Activated CD4-positive, alpha-beta T cell treated with anti-CD3 and anti-CD28 coated beads, Interleukin-2, amount 10 ng/mL, durations not matched to agents 24 days and 14 days (primary cell): ENCODE data around the gene STX12. TPM values are rescaled to one million over a fixed set of nuclear protein-coding genes. Genes with fewer than 3 reads are reported as not detected.
"Not testable (repeated sequence)": the region's sequence is repeated elsewhere in the genome, so short reads cannot be mapped to it uniquely, and the experiment has no call there.

Experiments used
- DNase-seq: peaks from one replicate; pipeline ENCODE4 v3.0.0; 2022
- H3K27ac Mint-ChIP-seq: one replicate; pipeline ENCODE4 v1.8.0; 2022; ENCODE audit warnings: mild to moderate bottlenecking, mixed read lengths
- H3K27me3 Mint-ChIP-seq: one replicate; pipeline ENCODE4 v1.8.0; 2022; ENCODE audit warnings: mixed read lengths
- H3K36me3 Mint-ChIP-seq: one replicate; pipeline ENCODE4 v1.8.0; 2022; ENCODE audit warnings: low read depth, mild to moderate bottlenecking, mixed read lengths
- H3K4me1 Mint-ChIP-seq: one replicate; pipeline ENCODE4 v1.8.0; 2021; ENCODE audit warnings: mixed read lengths
- H3K4me3 Mint-ChIP-seq: one replicate; pipeline ENCODE4 v1.8.0; 2022; ENCODE audit warnings: mild to moderate bottlenecking, moderate library complexity, mixed read lengths
- H3K9me3 Mint-ChIP-seq: one replicate; pipeline ENCODE4 v1.8.0; 2021; ENCODE audit warnings: mixed read lengths
- intact Hi-C: fragments of 100-400 bp; cut with micrococcal nuclease; formaldehyde crosslinking; loops from one replicate; pipeline ENCODE4 v1.15.1; 2023
- total RNA-seq: library from RNA; stranded (reverse); gene quantifications from 2 replicates; pipeline ENCODE4 v1.2.3, GENCODE V29; 2022

The STX12 gene
- total RNA-seq, 1 donor from 2014 or later: 28.8 TPM

DNA sequence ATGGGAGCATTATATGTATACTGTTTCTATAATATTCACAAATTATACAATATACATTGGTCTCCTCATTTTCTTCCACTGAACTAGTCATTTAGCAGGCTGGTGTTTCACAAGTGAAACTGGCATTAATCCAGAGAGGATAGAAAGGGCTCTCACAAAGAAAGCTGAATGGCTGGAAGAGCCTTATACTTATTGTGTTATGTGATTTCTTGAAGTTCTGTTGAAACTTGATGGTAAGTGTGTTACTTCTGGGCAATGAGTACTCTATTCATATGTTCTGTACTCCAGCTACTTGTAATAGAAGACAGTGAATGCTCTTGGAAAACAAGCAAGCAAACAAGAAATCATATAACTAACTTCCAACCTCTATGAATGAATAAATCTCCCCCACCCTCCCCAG, 14.9 kb downstream of the STX12 start:
- no peaks in the 10 kb centered on the region for H3K27me3 Mint-ChIP-seq
- H3K9me3 Mint-ChIP-seq: no peaks in the 10 kb centered on the region
- no peak overlapping the region for H3K27ac Mint-ChIP-seq
- intact Hi-C loops: no loop called here
- peaks cover 14% of the 10 kb centered on the region for H3K4me1 Mint-ChIP-seq
- no peak for DNase-seq
- no peak overlapping the region for H3K4me3 Mint-ChIP-seq
- peaks cover 22% of the 10 kb centered on the region for H3K36me3 Mint-ChIP-seq

DNA sequence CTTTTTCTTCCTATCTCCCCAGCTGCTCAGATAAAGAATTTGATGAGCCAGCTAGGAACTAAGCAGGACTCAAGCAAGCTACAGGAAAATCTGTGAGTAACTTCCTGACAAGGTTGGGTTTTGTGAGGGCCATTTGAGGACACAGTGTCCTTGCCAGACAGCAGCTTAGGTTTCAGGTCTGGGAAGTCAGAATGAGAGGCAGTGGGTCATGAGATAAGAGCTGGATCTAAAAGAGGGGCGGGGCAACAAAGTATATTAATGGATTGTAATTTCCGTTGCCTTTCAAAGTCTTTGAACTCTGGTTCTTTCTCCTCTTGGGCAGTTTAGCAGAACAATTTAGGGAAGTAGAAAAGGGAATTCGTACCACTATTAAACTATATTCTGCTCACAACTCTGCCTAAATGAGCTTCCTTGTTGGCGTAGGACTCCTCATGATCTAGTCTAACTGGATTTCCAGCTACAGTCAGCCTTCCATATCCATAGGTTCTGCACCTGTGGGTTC, 16.6 kb downstream of the STX12 start:
- H3K27ac Mint-ChIP-seq: no peak overlapping the region
- no peaks in the 10 kb centered on the region for H3K9me3 Mint-ChIP-seq
- no peak for DNase-seq
- no peak overlapping the region for H3K4me3 Mint-ChIP-seq
- peaks cover 12% of the 10 kb centered on the region for H3K4me1 Mint-ChIP-seq
- intact Hi-C loops: no loop called here
- H3K36me3 Mint-ChIP-seq: peaks cover 31% of the 10 kb centered on the region
- H3K27me3 Mint-ChIP-seq: no peaks in the 10 kb centered on the region

DNA sequence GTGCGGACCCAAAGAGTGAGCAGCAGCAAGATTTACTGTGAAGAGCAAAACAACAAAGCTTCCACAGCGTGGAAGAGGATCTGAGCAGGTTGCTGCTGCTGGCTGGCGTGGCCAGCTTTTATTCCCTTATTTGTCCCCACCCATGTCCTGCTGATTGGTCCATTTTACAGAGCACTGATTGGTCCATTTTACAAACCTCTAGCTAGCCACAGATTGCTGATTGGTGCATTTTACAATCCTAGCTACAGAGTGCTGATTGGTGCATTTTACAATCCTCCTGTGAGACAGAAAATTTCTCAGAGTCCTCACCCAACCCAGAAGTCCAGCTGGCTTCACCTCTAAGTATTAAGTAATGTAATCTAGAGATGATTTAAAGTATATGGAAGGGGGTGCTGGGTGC, 17.3 kb downstream of the STX12 start:
- intact Hi-C loops, DNase-seq, H3K9me3 Mint-ChIP-seq, H3K4me3 Mint-ChIP-seq, H3K27ac Mint-ChIP-seq, H3K27me3 Mint-ChIP-seq: not testable (repeated sequence)
- Mint-ChIP-seq H3K36me3 (peaks cover 34% of the 10 kb centered on the region), H3K4me1 (peaks cover 12% of the 10 kb centered on the region)

DNA sequence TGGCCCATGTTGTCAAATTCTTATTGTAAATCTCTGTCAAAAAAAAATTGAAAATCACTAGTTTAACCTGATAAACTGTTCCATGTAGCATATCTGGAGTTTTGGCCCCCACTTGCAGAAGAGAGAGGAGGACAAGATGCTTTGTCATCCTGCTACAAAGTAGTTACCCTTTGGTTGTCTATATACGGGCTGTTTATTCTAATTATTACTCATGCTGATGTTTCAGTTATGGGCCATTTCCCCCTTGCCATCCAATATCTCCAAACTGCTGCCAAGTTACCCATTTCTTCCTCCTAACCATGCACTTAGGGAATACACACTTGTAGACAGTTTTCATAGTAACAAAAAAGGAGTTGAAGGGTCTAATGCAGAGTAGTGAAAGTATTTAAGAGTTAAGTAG, 22.6 kb downstream of the STX12 start:
- H3K27ac Mint-ChIP-seq: no peak overlapping the region
- no peaks in the 10 kb centered on the region for H3K4me1 Mint-ChIP-seq
- H3K9me3 Mint-ChIP-seq: no peaks in the 10 kb centered on the region
- H3K36me3 Mint-ChIP-seq: peaks cover 42% of the 10 kb centered on the region
- intact Hi-C loops: no loop called here
- no peaks in the 10 kb centered on the region for H3K27me3 Mint-ChIP-seq
- no peak for DNase-seq
- H3K4me3 Mint-ChIP-seq: no peak overlapping the region

DNA sequence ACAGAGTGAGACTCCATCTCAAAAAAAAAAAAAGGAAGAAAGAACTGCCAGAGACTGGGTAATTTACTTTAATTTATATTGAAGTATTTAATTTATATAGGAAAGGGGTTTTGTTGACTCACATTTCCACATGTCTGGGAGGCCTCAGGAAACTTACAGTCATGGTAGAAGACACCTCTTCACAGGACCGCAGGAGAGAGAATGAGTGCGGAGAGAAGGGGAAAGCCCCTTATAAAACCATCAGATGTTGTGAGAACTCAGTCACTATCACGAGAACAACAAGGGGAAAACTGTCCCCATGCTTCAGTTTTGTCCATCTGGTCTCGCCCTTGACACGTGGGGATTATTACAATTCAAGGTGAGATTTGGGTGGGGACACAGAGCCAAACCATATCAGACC, 31.8 kb downstream of the STX12 start:
- Mint-ChIP-seq H3K4me3 (no peak overlapping the region), H3K36me3 (peaks cover 42% of the 10 kb centered on the region), H3K9me3 (no peaks in the 10 kb centered on the region), H3K4me1 (no peaks in the 10 kb centered on the region), H3K27ac (no peak overlapping the region), H3K27me3 (no peaks in the 10 kb centered on the region)
- DNase-seq: no peak
- intact Hi-C loops: no loop called here

DNA sequence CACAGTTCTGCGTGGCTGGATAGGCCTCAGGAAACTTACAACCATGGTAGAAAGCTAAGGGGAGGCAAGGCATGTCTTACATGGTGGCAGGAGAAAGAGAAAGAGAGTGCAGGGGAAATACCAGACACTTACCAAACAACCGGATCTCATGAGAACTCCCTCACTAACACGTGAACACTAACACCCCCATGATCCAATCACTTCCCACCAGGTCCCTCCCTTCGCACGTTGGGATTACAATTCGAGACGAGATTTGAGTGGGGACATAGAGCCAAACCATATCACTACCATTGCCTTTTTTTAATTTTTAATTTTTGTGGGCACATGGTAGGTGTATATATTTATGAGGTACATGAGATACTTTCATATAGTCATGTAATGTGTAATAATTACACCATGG, 33.7 kb downstream of the STX12 start:
- no peak for DNase-seq
- no peak overlapping the region for H3K4me3 Mint-ChIP-seq
- no peaks in the 10 kb centered on the region for H3K27me3 Mint-ChIP-seq
- H3K27ac Mint-ChIP-seq: no peak overlapping the region
- H3K9me3 Mint-ChIP-seq: no peaks in the 10 kb centered on the region
- peaks cover 40% of the 10 kb centered on the region for H3K36me3 Mint-ChIP-seq
- H3K4me1 Mint-ChIP-seq: no peaks in the 10 kb centered on the region
- intact Hi-C loops: no loop called here

DNA sequence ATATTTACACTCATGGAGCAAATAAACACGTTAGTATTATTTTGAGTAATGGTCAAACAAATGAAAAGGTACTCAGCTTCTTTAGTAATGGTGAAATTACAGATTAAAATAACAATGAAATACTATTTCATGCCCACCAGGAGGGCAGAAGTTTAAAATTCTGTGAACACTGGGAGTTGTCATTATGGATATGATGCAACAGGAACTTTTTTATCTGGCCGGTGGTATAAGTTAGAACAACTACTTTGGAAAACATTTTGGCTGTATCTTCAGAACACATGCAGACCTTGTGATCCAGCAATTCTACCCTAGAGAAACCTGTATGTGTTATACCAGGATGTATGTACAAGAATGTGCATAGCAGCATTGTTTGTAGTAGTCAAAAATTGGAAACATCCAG, 34.4 kb downstream of the STX12 start:
- intact Hi-C loops: no loop called here
- Mint-ChIP-seq H3K9me3 (no peaks in the 10 kb centered on the region), H3K4me3 (no peak overlapping the region), H3K4me1 (no peaks in the 10 kb centered on the region), H3K27me3 (no peaks in the 10 kb centered on the region), H3K36me3 (peaks cover 39% of the 10 kb centered on the region), H3K27ac (no peak overlapping the region)
- DNase-seq: no peak

DNA sequence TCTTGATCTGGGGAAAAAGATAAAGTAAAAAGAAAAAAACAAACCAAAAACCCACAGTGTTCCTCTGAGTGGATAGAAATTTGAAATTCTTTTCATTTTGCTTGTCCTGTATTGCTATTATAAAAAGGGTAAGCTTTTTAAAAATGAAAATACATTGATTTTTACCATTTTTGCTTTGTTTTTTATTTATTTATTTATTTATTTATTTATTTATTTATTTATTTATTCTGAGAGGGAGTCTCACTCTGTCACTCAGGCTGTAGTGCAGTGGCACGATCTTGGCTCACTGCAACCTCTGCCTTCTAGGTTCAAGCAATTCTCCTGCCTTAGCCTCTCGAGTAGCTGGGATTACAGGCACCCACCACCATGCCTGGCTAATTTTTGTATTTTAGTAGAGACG, 35.1 kb downstream of the STX12 start:
- H3K4me3 Mint-ChIP-seq, H3K4me1 Mint-ChIP-seq, H3K9me3 Mint-ChIP-seq, H3K27me3 Mint-ChIP-seq, intact Hi-C loops, H3K27ac Mint-ChIP-seq, DNase-seq: not testable (repeated sequence)
- peaks cover 38% of the 10 kb centered on the region for H3K36me3 Mint-ChIP-seq

DNA sequence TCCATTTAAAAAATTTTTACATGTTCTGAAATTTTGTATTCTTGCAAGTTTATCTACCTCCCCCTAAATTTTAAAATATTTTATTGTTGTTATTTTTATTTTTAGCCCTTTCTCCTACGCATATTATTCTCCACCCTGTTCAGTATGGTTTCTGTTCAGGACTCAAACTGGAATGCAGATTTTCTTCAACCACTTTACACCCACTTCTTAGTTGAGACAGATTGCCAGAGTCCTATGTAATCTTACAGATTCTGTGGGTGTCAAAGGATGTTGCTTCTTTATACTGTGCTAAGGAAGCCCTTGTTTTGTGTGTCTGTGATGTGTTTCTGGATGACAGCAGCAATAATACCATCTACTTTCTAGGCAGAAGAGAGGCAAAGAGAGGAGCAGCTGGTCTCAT, 36.9 kb downstream of the STX12 start:
- Mint-ChIP-seq H3K4me3 (no peak overlapping the region), H3K4me1 (no peaks in the 10 kb centered on the region), H3K36me3 (peaks cover 36% of the 10 kb centered on the region), H3K27ac (no peak overlapping the region), H3K27me3 (no peaks in the 10 kb centered on the region), H3K9me3 (no peaks in the 10 kb centered on the region)
- no peak for DNase-seq
- intact Hi-C loops: no loop called here

DNA sequence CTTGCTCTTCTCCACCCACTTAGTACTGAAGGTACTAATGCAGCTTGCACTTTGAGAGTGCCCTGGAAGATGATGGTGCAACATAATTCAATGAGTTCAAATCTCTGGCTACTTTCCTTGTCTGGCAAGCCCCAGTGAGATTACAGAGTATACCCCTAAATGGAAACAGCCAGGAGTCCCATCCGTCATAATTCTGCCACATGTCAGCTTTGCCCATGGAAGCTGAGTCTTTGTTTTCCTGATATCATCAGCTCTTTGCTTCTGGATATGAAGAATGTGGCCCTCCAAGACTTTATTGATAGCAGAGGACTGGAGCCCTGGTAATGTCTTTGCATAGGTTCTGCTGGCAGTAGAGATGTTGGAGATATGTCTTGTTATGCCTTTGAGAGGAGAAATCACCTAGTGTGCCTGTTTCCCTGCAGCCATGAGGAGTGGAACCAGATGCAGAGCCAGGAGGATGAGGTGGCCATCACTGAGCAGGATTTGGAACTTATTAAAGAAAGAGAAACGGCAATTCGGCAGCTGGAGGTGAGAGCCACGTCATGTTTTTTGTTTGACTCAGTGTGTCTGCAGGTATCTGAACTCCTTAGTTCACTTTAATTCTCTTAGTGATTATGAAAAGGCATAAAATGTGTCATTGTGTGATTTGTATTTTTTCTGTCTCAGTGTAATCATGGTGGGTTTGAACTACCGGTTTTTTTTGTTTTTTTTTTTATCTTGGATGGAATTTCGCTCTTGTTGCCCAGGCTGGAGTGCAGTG, 38.9 kb downstream of the STX12 start:
- Mint-ChIP-seq H3K27ac (no peak overlapping the region), H3K27me3 (no peaks in the 10 kb centered on the region), H3K36me3 (peaks cover 34% of the 10 kb centered on the region), H3K4me3 (no peak overlapping the region), H3K4me1 (no peaks in the 10 kb centered on the region), H3K9me3 (no peaks in the 10 kb centered on the region)
- DNase-seq: no peak
- intact Hi-C loops: no loop called here

DNA sequence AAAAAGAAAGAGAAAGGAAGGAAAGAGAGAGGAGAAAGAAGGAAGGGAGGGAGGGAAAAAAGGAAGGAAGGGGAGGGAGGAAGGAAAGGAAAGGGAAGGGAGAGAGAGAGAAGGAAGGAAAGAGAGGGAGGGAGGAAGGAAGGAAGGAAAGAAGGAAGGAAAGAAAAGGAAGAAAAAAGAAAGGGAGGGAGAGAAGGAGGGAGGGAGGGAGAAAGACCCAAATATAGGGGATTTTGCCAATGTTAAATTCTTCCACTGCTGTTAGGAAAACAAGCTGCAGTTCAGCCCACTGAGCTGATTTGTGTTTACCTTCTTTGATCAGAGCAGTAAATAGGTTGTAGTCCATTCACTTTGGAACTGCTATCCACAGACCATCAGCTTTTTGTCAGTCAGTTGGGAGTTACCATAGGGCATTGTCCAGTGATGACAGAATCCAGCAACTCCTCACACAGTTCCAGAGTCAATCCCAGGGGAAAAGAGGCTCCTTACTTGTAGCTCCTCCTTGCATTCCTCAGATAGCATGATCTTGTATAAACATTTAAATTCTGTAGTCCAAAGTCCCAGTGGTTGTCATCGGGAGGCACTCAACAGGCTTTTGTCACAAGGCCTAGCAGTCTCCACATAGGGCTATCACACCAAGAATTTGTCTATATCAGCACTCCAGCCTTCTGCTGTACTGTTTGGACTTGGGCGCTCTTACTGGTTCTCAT, 44.1 kb downstream of the STX12 start:
- Mint-ChIP-seq H3K27me3 (no peaks in the 10 kb centered on the region), H3K27ac (no peak overlapping the region), H3K4me3 (no peak overlapping the region), H3K36me3 (peaks cover 42% of the 10 kb centered on the region), H3K9me3 (no peaks in the 10 kb centered on the region), H3K4me1 (no peaks in the 10 kb centered on the region)
- no peak for DNase-seq
- intact Hi-C loops: no loop called here

DNA sequence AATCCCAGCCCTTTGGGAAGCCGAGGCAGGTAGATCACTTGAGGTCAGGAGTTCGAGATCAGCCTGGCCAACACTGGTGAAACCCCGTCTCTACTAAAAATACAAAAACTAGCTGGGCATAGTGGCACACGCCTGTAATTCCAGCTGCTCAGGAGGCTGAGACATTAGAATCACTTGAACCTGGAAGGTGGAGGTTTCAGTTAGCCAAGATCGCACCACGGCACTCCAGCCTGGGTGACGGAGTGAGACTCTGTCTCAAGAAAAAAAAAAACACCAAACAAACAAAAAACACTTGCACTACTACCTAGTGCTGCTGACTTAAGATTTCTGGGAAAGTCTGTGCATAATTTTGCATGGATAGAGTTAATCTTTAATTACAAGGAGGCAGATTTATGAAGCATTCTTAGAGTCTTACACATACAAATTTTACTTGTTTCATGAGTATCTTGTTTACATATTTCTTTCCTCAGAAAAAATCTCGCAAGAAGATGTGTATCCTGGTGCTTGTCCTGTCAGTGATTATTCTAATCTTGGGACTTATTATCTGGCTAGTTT, 48.8 kb downstream of the STX12 start:
- H3K4me1 Mint-ChIP-seq: no peaks in the 10 kb centered on the region
- DNase-seq: no peak
- H3K36me3 Mint-ChIP-seq: peaks cover 31% of the 10 kb centered on the region
- intact Hi-C loops: no loop called here
- no peak overlapping the region for H3K4me3 Mint-ChIP-seq
- H3K27ac Mint-ChIP-seq: no peak overlapping the region
- no peaks in the 10 kb centered on the region for H3K9me3 Mint-ChIP-seq
- H3K27me3 Mint-ChIP-seq: no peaks in the 10 kb centered on the region

DNA sequence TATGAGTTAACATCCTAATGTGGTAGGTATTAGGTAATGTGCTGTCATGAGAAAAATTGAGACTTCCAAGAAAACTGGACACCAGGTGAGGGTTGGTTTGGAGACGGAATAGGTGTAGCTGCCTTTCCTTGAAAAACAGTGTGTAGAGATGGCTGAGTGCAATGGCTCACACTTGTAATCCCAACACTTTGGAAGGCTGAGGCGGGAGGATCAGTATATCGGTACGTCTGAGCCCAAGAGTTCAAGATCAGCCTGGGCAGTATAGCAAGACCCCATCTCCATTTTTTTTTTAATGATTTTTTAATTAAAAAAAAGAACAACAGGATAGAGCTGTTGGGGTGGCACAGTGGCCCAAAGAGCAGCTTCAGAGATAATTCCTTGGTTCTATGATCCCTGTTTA, 50.8 kb downstream of the STX12 start:
- no peaks in the 10 kb centered on the region for H3K4me1 Mint-ChIP-seq
- H3K27me3 Mint-ChIP-seq: no peaks in the 10 kb centered on the region
- no peak for DNase-seq
- no peak overlapping the region for H3K4me3 Mint-ChIP-seq
- H3K36me3 Mint-ChIP-seq: peaks cover 24% of the 10 kb centered on the region
- H3K9me3 Mint-ChIP-seq: no peaks in the 10 kb centered on the region
- H3K27ac Mint-ChIP-seq: no peak overlapping the region
- intact Hi-C loops: no loop called here

DNA sequence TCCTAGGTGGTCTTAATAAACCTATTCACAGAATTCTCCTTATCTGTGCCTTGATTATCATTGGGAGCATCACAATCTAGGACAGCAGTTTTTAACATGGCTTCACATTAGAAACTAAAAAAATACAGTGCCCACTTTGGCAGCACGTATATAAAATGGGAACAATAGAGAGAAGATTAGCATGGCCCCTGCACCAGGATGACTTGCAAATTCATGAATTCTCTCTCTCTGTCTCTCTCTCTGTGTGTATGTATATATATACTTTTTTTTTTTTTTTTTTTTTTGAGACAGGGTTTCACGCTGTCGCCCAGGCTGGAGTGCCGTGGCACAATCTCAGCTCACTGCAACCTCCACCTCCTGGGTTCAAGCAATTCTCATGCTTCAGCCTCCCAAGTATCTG, 51.4 kb downstream of the STX12 start:
- H3K4me1 Mint-ChIP-seq: no peaks in the 10 kb centered on the region
- H3K27me3 Mint-ChIP-seq: no peaks in the 10 kb centered on the region
- H3K4me3 Mint-ChIP-seq: no peak overlapping the region
- intact Hi-C loops: no loop called here
- peaks cover 21% of the 10 kb centered on the region for H3K36me3 Mint-ChIP-seq
- peak overlapping the region; percentile 43 for H3K27ac Mint-ChIP-seq
- H3K9me3 Mint-ChIP-seq: no peaks in the 10 kb centered on the region
- DNase-seq: no peak
